Activated T-helper 17 cell treated with anti-CD3 and anti-CD28 coated beads, Interleukin-2, amount 50 U/mL, for 72 hours (primary cell): ENCODE measurements around the gene FNBP1. TPM values are rescaled to one million over a fixed set of nuclear protein-coding genes. Genes with fewer than 3 reads are reported as not detected.

Experiments
- ATAC-seq: fragments of 150-1000 bp; cut with Tn5 transposase; replicated peaks from 2 replicates; pipeline ENCODE4 v1.10.0; 2021; ENCODE audit warnings: mild to moderate bottlenecking, moderate library complexity
- H3K27ac Mint-ChIP-seq: one replicate; pipeline ENCODE4 v1.8.0; 2022; ENCODE audit warnings: mixed read lengths
- H3K27me3 Mint-ChIP-seq: one replicate; pipeline ENCODE4 v1.8.0; 2022; ENCODE audit warnings: mixed read lengths
- H3K36me3 Mint-ChIP-seq: one replicate; pipeline ENCODE4 v1.8.0; 2022; ENCODE audit warnings: low read depth, mild to moderate bottlenecking, mixed read lengths
- H3K4me1 Mint-ChIP-seq: one replicate; pipeline ENCODE4 v1.8.0; 2022; ENCODE audit warnings: mixed read lengths
- H3K4me3 Mint-ChIP-seq: one replicate; pipeline ENCODE4 v1.8.0; 2022; ENCODE audit warnings: mild to moderate bottlenecking, mixed read lengths
- H3K9me3 Mint-ChIP-seq: one replicate; pipeline ENCODE4 v1.8.0; 2022; ENCODE audit warnings: mixed read lengths
- total RNA-seq, 2 donors: library from RNA; stranded (reverse); gene quantifications; one replicate each; pipeline ENCODE4 v1.2.3, GENCODE V29; 2022

FNBP1 gene
- total RNA-seq, 2 donors from 2014 or later = 173 to 492 TPM

DNA sequence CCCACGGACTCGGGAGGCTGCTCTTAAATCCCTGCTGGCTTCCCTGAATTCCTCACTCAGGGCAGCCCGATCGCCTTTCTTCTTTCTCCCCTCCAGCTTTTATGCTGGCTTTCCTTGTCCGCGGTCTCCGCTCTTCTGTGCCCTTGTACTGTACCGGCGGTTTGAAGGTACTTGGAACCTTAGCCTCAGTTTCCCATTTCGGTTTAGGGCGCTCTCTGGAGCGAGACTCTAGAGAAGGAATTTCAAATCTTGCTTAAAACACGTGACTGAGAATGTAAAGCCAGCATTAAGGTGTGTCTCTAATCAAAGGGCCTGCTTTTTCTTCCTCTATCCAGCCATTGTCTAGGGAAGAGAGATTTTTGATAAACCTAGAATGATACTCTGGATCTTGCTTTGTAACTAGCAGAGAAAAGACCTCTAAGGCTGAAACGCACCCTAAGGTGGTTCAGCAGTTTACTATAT, 11.4 kb upstream of the FNBP1 start:
- Mint-ChIP-seq H3K36me3 (peaks cover 16% of the 10 kb centered on the region), H3K9me3 (no peaks in the 10 kb centered on the region), H3K27ac (peak overlapping the region; percentile 94), H3K4me3 (peak overlapping the region; percentile 92), H3K4me1 (peaks cover 9% of the 10 kb centered on the region), H3K27me3 (no peaks in the 10 kb centered on the region)
- no peak for ATAC-seq

DNA sequence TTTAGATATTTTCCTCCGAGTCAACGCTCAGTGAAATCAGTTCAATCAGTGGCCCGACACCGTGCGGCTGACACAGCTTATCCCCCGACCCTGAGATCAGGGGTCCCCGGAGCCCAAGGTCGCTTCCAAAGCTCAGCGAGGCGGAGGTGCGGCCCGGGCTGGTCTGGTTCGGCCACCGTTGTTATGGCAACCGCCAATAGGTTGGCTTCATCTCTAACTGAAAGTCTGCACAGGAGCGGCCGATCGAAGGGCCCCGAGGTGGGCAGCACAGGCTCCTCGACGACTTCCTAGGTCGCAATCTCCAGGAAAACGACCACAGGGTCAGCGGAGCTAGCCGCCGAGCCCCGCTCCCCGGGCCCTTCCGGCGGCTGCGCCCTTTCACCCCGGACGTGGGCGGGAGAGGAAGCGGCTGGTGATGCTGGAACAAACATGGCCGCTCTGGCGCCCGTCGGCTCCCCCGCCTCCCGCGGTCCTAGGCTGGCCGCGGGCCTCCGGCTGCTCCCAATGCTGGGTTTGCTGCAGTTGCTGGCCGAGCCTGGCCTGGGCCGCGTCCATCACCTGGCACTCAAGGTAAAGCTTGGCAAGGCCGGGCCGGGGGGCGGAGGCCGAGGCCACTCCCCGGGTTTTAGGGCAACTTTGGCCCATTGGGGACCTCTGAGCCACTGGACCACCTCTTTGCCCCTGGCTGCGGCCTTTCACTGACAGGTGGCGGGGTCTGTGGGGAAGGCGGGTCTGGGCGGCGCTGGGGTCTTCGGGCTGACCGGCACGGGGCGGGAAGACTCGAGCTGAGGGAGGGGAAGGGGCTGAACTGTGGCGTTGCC, 10.7 kb upstream of the FNBP1 start, which contains the start of gene GPR107:
TSS of gene GPR107 (plus strand) at position 403 of the 821 bp plus-strand sequence. CDS start at position 430, 27 bp downstream.
- Mint-ChIP-seq H3K4me1 (peaks cover 9% of the 10 kb centered on the region), H3K9me3 (no peaks in the 10 kb centered on the region), H3K27me3 (no peaks in the 10 kb centered on the region), H3K4me3 (peak within 1 kb of the TSS; percentile 92), H3K36me3 (peaks cover 9% of the 10 kb centered on the region), H3K27ac (peak within 1 kb of the TSS; percentile 94)
- peak; percentile 95 for ATAC-seq

DNA sequence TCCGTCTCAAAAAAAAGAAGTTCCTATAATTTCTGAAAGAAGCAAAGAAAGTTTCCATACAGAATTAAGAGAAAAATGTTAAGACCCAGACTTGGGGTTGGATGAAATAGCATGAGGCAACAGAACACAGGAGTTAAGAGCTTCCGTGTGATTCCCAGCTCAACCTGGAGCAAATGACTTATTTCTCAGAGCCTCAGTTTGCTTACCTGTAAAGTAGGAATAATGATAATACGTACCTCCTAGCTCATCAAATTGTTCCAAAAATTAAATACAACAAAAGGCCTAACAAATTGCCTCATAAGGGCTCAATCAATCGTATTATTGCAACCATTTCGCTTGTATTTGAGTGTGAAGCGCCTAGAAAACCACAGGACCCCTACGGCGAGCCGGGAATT, 10.1 kb upstream of the FNBP1 start:
- H3K36me3 Mint-ChIP-seq = peaks cover 3% of the 10 kb centered on the region
- ATAC-seq = no peak
- H3K9me3 Mint-ChIP-seq = no peaks in the 10 kb centered on the region
- peak overlapping the region; percentile 92 for H3K4me3 Mint-ChIP-seq
- peak overlapping the region; percentile 79 for H3K27ac Mint-ChIP-seq
- H3K27me3 Mint-ChIP-seq = no peaks in the 10 kb centered on the region
- peaks cover 9% of the 10 kb centered on the region for H3K4me1 Mint-ChIP-seq

DNA sequence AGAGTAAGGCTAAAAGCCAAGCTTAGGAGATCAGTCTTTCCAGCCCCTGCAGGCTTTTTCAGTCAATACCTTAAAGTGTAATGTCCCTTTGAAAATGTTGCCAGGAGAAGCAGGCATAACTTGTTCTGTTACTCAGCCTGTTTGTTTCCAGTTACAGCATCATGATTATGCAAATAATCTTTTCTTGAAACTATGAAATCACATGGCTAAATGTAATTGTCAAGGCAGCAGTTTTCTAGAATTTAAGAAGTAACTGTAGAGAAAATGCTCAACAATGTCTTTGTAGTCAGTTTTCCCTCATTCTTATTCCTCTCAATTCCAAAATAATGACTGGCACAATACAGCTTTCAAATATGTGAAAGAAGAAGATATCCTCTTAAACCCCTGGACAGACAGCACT, 8.9 kb upstream of the FNBP1 start:
- Mint-ChIP-seq H3K27ac (peak overlapping the region; percentile 88), H3K27me3 (no peaks in the 10 kb centered on the region), H3K4me1 (peaks cover 9% of the 10 kb centered on the region), H3K4me3 (peak overlapping the region; percentile 92), H3K9me3 (no peaks in the 10 kb centered on the region), H3K36me3 (no peaks in the 10 kb centered on the region)
- peak; percentile 42 for ATAC-seq

DNA sequence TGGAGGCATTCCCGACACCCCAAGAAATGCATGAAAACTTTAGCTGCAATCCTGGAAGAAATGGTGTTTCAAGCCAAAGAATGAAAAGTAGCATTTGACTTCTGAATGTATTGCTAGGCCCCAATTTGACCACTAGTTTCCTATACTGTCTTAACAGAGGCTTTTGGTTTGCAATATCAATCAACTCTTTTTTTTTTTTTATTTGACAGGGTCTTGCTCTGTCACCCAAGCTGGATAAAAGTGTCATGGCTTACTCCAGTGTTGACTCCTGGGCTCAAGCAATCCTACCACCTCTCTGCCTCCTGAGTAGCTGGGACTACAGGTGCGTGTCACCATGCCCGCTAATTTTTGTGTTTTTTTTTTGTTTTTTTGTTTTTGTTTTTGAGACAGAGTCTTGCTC, 7.5 kb upstream of the FNBP1 start:
- Mint-ChIP-seq H3K4me3 (peak overlapping the region; percentile 5), H3K4me1 (peaks cover 11% of the 10 kb centered on the region), H3K9me3 (no peaks in the 10 kb centered on the region), H3K36me3 (no peaks in the 10 kb centered on the region), H3K27me3 (no peaks in the 10 kb centered on the region), H3K27ac (peak overlapping the region; percentile 46)
- no peak for ATAC-seq

DNA sequence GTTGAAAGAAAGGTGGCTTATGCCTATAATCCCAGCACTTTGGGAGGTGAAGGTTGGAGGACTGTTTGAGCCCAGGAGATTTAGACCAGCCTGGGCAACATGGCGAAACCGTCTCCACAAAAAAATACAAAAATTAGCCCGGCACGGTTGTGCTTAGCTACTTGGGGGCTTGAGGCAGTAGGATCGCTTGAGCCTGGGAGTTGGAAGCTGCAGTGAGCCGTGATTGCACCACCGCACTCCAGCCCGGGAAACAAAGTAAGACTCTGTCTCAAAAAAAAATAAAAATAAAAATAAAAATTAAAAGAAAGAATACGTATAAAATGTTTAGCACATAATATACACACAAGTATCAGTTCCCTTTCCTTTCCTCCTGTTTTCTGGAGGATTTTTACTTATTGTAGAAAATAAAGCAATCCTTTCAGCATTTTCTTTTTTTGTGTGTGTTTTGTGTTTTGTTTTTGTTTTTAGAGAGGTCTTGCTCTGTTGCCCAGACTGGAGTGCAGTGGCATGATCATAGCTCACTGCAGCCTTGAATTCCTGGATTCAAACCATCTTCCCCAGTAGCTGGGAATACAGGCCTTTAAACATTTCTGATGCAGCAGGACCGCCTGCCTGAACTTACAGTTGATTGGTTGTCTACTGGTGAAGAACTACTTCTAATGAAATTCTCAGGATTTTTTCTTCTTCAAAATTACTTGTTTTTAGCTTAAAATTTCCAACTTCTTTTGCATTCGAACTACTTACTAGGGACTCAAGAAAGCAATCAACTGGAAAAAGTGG, 6.6 kb upstream of the FNBP1 start:
- no peak for ATAC-seq
- Mint-ChIP-seq H3K9me3 (no peaks in the 10 kb centered on the region), H3K27me3 (no peaks in the 10 kb centered on the region), H3K36me3 (no peaks in the 10 kb centered on the region), H3K27ac (no peak overlapping the region), H3K4me3 (no peak overlapping the region), H3K4me1 (peaks cover 17% of the 10 kb centered on the region)

DNA sequence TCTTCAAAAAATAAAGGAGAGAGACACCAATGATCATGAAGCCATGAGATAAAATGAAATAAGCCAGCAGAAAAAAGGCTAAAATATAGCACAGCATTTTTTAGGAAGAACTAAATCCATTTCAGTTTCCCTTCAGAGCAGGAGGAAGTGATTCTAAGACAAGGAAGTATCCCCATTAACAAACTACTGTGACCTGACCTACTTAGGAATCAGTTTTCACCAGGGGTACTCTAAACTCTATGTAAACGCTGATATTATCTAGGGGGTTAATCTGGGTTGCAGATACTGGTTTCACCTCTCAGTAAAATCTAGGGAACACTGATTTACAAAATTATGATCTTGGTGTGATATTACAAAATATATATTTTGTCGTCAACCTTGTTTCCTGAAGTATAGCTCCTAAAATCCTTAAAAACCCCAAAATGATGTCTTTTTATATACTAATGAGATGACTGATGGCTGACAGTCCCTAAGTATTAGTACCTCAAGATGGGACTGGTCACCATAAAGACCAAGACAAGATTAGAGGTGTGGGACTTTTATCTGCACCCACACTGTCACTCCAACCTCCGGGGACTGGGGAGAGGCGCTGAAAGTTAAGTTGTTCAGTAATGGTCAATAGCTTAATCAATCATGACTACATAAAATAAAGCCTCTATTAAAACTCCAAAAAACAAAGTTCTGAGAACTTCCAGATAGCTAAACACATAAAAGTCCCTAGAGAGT, 2.9 kb upstream of the FNBP1 start:
- Mint-ChIP-seq H3K27ac (peak overlapping the region; percentile 34), H3K4me1 (peaks cover 12% of the 10 kb centered on the region), H3K9me3 (no peaks in the 10 kb centered on the region), H3K27me3 (no peaks in the 10 kb centered on the region), H3K4me3 (peak overlapping the region; percentile 69), H3K36me3 (peaks cover 21% of the 10 kb centered on the region)
- no peak for ATAC-seq

DNA sequence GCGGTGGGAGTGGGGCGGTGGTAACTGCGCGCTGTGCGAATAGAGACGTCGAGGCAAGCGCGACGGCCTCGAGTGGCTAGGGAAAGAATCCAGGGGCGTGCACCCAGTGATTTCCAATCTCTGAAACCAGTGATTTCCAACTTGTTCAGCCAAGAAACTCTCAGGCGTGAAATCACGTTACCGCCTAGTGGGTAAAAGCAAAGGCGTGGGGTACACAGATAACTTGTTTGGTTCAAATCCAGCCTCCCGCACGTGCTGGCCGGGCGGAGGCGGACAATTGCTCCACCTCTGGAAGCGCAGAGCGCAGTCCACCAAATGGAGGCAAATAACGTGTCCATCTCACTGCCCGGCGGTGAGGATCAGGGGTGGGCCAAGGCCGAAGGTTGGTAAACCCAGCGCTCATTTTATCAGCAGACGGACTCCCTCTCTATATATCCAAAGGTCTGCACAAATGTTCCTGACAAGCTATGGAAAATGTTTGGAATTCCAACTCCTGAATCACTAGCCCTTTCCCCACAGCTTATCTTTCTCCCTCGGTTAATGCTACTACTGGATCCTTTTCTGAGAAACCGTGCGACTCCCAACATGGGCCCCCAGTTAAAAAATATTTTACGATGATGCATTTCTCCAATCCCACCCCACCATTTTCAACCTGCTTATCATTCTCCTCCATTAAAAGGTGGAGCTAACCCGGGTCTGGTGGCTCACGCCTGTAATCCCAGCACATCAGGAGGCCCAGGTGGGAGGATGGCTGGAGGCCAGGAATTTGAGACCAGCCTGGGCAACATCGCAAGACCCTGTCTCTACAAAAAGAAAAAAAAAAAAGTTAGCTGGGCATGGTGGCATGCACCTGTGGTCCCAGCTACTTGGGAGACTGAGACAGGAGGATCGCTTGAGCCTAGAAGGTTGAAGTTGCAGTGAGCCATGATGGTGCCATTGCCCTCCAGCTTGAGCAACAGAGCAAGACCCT, 950 bp upstream of the FNBP1 start:
- ATAC-seq = no peak
- peak overlapping the region; percentile 34 for H3K27ac Mint-ChIP-seq
- peaks cover 41% of the 10 kb centered on the region for H3K36me3 Mint-ChIP-seq
- H3K27me3 Mint-ChIP-seq = no peaks in the 10 kb centered on the region
- no peaks in the 10 kb centered on the region for H3K9me3 Mint-ChIP-seq
- H3K4me1 Mint-ChIP-seq = peaks cover 8% of the 10 kb centered on the region
- H3K4me3 Mint-ChIP-seq = peak overlapping the region; percentile 69

DNA sequence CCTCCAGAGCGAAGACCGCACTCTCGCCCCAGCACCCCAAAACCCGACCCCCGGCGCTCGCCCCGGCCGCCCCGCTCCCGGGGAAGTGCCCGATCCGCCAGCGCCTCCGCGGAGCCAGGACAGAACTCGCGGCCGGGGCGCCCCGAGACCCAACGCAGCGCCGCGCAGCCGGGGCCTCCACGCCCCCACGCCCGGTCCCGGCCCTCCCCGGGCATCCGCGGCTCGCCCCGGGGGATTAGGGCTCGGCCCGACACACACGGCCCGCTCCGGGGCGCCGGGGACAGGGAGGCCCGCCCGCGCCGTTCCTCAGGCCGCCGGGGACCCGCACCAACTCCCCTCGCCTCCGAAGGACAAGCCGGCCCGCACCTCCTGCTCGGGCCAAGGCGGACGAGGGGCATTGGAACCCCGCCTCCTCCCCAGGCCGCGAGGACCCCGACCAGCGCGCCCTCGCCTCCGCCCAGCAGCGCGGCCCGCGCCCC, 544 bp downstream of the FNBP1 start:
- Mint-ChIP-seq H3K27me3 (no peaks in the 10 kb centered on the region), H3K4me1 (peaks cover 8% of the 10 kb centered on the region), H3K4me3 (peak overlapping the region; percentile 91), H3K9me3 (no peaks in the 10 kb centered on the region), H3K27ac (peak overlapping the region; percentile 99), H3K36me3 (peaks cover 56% of the 10 kb centered on the region)
- ATAC-seq = peak; percentile 2

DNA sequence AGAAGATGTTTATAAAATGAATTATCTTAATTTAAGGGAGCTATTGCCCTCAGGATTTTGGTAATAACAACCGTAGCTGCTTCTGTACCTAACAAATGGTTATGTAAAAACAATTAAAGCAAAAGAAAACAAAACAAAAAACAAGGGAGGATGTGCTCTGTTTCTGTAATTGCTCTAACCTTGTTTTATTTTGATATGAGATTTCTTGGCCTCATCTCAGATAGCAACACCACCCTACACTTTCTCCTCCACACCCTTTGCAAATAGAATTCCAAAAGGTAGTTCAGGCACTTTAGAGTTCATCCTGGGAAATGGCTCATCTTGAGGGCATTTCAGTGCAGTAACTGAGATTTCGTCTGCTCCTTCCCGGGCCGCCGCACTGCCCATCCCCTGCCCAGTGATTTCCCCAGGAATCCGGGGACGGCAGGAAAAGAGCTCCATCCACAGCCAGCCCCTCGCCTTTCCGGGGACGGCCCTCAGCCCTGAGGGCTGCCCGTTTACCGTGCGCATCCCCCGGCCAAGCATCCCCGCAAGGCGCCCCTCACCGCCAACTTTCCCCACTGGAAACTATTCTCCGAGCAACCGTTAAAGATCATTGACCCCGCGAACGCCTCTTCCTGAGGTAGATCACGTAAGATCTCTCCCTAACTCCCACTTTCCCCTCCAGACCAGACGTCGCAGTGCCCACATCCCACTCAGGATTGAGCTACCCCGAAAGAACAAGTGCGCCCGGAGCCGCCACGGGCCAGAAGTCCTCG, 1.2 kb downstream of the FNBP1 start:
- Mint-ChIP-seq H3K9me3 (no peaks in the 10 kb centered on the region), H3K4me1 (peaks cover 12% of the 10 kb centered on the region), H3K36me3 (peaks cover 62% of the 10 kb centered on the region), H3K4me3 (peak overlapping the region; percentile 91), H3K27me3 (no peaks in the 10 kb centered on the region), H3K27ac (peak overlapping the region; percentile 99)
- no peak for ATAC-seq

DNA sequence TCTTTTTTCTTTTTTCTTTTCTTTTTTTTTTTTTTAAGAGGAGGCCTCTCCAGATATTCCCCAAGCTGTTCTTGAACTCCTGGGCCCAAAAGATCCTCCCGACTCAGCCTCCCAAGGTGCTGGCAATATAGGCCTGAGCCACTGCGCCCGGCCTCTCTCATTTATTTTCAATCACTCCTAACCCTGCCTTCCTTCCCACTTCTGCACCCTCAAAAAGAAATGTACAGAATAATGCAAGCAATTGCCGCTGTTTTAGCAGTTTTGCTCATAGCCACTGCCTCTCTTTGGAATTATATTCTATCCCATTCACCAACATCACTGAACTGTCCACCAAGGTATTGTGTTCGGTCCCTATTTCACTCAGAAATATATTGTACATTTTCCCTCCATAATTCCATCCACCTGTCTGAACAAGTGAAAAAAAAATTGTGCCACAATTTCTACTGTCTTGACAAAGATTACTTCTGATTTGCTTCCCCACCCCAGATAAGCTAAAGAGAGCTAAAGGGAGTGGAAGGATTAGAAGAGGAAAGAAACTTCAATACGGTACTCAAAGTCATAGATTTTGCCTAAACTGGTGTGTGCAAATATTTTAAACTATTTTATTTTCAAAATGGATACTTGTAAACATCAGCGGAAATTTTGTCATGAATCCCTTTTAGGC, 1.9 kb downstream of the FNBP1 start:
- H3K36me3 Mint-ChIP-seq = peaks cover 69% of the 10 kb centered on the region
- no peaks in the 10 kb centered on the region for H3K27me3 Mint-ChIP-seq
- H3K27ac Mint-ChIP-seq = peak overlapping the region; percentile 99
- ATAC-seq = no peak
- peaks cover 16% of the 10 kb centered on the region for H3K4me1 Mint-ChIP-seq
- H3K4me3 Mint-ChIP-seq = peak overlapping the region; percentile 91
- no peaks in the 10 kb centered on the region for H3K9me3 Mint-ChIP-seq

DNA sequence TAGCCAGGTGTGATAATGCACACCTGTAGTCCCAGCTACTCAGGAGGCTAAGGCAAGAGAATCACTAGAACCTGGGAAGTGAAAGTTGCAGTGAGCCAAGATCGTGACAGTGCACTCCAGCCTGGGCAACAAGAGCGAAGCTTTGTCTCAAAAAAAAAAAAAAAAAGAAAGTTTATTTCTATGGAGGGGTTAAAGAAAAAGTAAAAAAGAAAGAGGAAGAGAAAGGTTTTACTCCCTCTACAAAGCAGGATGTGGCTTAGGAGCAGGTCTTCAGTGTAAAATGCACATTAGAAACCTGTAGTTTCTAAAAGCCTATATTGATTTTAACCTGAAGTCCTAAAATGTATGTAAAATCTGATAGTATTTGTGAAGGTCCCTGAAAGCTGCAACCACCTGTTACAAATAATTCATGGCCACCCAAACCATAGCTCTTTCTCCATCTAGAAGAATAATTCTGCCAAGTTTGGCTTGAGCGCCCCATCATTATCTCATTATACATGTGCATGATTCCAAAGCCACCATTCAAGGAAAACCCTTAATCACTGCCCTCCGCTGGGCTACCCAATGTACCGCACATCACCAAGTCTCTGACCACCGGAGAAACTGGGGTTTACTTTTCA, 3.4 kb downstream of the FNBP1 start:
- Mint-ChIP-seq H3K4me3 (peak overlapping the region; percentile 91), H3K27ac (peak overlapping the region; percentile 99), H3K36me3 (peaks cover 84% of the 10 kb centered on the region), H3K4me1 (peaks cover 19% of the 10 kb centered on the region), H3K9me3 (no peaks in the 10 kb centered on the region), H3K27me3 (no peaks in the 10 kb centered on the region)
- ATAC-seq = peak; percentile 10
